Thoracic aorta (tissue), 2 donors: ENCODE data around the gene NCAPH2. TPM values are rescaled to one million over a fixed set of nuclear protein-coding genes. Genes with fewer than 3 reads are reported as not detected.

Source experiments
- ATAC-seq: fragments of 150-250 bp; one replicate; pipeline ENCODE4 v1.8.0; 2017; ENCODE audit warnings: low read depth; ENCODE audit not compliant: insufficient number of reproducible peaks, low FRiP score
- DNase-seq: peaks from one replicate; pipeline ENCODE4 v3.0.0-alpha.2; 2020; ENCODE audit warnings: low spot score
- H3K27ac ChIP-seq, 2 donors: fragments of 200-600 bp; sonication (generic); 1 replicate in 1 of 2; 2 replicates in 1 of 2; pipeline ENCODE4 v1.5.1; 2016; ENCODE audit warnings: mild to moderate bottlenecking in 2 of 2, moderate library complexity in 2 of 2
- H3K27me3 ChIP-seq: fragments of 200-600 bp; sonication (generic); replicated peaks from 2 replicates; pipeline ENCODE4 v1.6.0; 2016; ENCODE audit warnings: mild to moderate bottlenecking; ENCODE audit not compliant: insufficient read depth
- H3K36me3 ChIP-seq: fragments of 200-600 bp; sonication (generic); one replicate; pipeline ENCODE4 v1.5.1; 2016
- H3K4me1 ChIP-seq, 2 donors: fragments of 200-600 bp; sonication (generic); 1 replicate in 1 of 2; 2 replicates in 1 of 2; pipeline versions ENCODE4 v1.5.1 to v1.6.0; 2016; ENCODE audit warnings: low read depth in 2 of 2, mild to moderate bottlenecking in 1 of 2; ENCODE audit not compliant: control insufficient read depth in 1 of 2
- H3K4me3 ChIP-seq: fragments of 200-600 bp; sonication (generic); 2 replicates; pipeline ENCODE4 v1.5.1; 2016; ENCODE audit warnings: mild to moderate bottlenecking
- H3K9me3 ChIP-seq: fragments of 200-600 bp; sonication (generic); 2 replicates; pipeline ENCODE4 v1.5.1; 2016
- total RNA-seq, 2 donors: library from RNA; depleted of rRNA; stranded (reverse); fragments of >200 nt; gene quantifications; one replicate each; pipeline versions ENCODE4 v1.1.0 to v1.2.3, GENCODE V29; 2016
- TF ChIP-seq, protein P1 (sequence below): fragments of 200-600 bp; sonication (generic); IDR thresholded peaks from one replicate; pipeline ENCODE4 v1.5.1; 2019; ENCODE audit warnings: antibody characterized with exemption

The NCAPH2 gene
- total RNA-seq, 2 donors from 2014 or later: 40.8 to 50.4 TPM

DNA sequence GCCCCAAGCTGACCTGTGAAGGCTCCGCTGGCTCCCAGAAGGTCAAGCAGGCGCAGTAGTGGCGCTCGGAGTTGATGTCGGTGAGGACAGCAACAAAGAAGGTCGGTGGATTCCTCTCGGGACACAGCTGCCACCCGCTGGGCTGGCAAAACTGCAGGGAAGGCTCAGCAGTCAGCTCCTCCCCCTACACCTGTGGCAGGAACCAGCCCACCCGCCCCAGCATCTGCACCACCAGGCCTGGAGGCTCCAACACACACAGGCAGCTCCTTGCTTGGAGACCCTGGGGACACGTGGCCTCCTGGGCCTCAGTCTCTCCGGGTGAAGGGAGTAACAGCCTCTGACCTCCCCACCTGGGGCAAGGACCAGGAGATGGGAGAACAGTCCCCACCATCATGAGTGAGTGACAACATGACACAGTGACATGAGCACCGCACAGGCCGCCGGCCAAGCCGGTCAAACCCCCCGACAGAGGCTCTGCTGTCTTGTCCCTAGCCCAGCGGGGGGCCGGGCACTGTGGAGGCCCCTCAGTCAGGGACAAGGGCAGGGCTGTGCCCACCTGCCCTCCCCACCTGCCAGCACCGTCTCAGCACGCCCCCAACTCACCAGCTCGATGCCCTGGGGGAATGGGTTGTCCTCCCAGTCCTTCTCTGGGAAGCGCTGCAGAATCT is 40.1 kb upstream of the NCAPH2 start:
- Histone ChIP-seq H3K27me3 (no peaks in the 10 kb centered on the region), H3K4me3 (no peak overlapping the region), H3K27ac (no peak overlapping the region), H3K36me3 (peaks cover 44% of the 10 kb centered on the region), H3K9me3 (no peaks in the 10 kb centered on the region), H3K4me1 (peaks cover 25 to 36% of the 10 kb centered on the region in 2 donors)
- ATAC-seq (no peak), DNase-seq (no peak)
- TF ChIP-seq, protein P1, sequence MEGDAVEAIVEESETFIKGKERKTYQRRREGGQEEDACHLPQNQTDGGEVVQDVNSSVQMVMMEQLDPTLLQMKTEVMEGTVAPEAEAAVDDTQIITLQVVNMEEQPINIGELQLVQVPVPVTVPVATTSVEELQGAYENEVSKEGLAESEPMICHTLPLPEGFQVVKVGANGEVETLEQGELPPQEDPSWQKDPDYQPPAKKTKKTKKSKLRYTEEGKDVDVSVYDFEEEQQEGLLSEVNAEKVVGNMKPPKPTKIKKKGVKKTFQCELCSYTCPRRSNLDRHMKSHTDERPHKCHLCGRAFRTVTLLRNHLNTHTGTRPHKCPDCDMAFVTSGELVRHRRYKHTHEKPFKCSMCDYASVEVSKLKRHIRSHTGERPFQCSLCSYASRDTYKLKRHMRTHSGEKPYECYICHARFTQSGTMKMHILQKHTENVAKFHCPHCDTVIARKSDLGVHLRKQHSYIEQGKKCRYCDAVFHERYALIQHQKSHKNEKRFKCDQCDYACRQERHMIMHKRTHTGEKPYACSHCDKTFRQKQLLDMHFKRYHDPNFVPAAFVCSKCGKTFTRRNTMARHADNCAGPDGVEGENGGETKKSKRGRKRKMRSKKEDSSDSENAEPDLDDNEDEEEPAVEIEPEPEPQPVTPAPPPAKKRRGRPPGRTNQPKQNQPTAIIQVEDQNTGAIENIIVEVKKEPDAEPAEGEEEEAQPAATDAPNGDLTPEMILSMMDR: no peak

DNA sequence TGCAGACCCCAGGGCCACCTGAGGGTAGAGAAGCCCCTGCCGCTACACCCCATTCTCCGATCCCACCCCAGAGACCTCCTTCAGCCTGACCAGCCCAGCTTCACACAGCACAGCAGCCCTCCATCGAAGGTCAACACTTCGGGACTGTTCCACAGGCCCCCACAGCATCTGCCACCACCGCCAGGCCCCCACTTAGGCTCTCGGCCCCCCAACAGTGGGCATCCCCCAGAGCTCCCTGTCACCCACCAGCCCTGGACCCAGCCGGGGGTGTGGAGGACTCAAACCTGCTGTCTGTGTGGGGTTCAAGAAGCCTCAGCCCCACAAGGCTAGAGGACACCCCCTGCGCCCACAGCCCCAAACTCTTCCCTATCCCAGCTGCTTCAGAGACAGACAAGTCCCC is 39.4 kb upstream of the NCAPH2 start:
- DNase-seq (no peak), ATAC-seq (no peak)
- Histone ChIP-seq H3K27me3 (no peaks in the 10 kb centered on the region), H3K4me1 (peaks cover 33 to 43% of the 10 kb centered on the region in 2 donors), H3K36me3 (peaks cover 38% of the 10 kb centered on the region), H3K9me3 (no peaks in the 10 kb centered on the region), H3K4me3 (no peak overlapping the region), H3K27ac (no peak overlapping the region)
- TF ChIP-seq, protein P1: no peak

DNA sequence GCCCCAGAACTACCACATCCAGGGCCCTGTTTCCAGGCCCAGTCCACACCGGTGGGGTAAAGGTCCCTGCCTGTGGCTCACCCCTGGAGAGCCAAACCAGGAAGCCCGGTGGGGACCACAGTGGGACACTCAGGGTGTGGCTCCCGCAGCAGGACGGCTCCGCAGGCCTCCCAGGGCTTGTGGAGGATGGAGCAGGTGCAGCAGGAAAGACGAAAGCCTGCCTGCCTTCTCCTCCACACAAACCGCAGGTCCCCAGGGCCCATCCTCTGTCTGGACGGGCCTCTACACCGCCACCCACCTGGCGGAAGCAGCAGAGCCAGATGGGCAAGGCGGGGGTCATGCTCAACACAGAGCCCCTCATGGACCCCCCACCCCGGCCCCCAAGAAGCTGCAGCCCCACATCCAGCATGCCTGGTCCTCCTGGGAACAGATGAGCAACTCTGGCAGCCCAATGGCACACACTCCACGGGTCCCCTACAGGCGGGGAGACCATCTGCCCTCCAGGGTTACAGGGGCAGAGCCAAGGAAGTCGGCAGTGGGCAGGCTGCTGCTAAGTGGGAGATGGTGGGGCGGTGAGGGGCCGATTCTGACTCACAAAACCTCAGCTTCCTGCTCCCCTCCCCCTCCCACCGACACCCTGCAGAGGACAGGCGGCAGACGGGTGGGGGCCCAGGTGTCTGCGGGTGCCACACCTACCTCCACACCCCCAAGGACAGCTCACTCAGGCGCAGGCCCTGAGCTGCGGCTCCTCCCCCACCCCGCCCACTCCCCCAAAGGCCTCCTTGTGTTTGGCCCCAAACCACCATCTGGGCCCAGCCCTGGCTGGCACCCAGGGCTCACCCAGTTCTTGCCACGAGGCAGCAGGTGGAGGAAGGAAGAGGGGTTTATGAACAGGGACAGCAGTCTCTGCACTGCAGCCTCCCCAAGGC is 38.4 kb upstream of the NCAPH2 start:
- TF ChIP-seq, protein P1: no peak
- Histone ChIP-seq H3K27me3 (no peaks in the 10 kb centered on the region), H3K36me3 (peaks cover 27% of the 10 kb centered on the region), H3K27ac (no peak overlapping the region), H3K4me3 (no peak overlapping the region), H3K4me1 (peaks cover 36 to 47% of the 10 kb centered on the region in 2 donors), H3K9me3 (no peaks in the 10 kb centered on the region)
- ATAC-seq (no peak), DNase-seq (no peak)

DNA sequence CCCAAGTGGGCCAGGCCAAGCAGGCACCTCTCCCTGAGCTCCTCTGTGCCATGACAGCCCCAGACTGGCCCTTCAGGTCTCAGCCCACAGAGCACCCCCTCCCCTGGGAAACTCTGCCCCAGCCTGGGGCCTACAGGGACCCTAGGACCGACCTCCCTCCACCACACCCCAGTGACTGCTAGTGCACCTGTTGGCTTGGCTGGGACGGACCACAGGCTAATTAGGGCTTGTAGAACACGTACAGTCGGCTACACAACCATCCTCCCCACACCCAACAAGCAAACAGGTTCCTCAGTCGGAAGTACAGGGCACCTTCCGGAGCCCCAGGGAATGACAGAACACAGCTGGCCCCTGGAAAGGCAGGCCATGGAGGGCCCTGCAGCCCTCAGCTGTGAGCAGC is 37.5 kb upstream of the NCAPH2 start:
- no peak for ATAC-seq
- H3K4me1 ChIP-seq: peaks cover 40 to 51% of the 10 kb centered on the region in 2 donors
- DNase-seq: no peak
- TF ChIP-seq, protein P1: no peak
- no peak overlapping the region for H3K27ac ChIP-seq
- no peak overlapping the region for H3K4me3 ChIP-seq
- H3K9me3 ChIP-seq: no peaks in the 10 kb centered on the region
- H3K27me3 ChIP-seq: no peaks in the 10 kb centered on the region
- H3K36me3 ChIP-seq: peaks cover 20% of the 10 kb centered on the region

DNA sequence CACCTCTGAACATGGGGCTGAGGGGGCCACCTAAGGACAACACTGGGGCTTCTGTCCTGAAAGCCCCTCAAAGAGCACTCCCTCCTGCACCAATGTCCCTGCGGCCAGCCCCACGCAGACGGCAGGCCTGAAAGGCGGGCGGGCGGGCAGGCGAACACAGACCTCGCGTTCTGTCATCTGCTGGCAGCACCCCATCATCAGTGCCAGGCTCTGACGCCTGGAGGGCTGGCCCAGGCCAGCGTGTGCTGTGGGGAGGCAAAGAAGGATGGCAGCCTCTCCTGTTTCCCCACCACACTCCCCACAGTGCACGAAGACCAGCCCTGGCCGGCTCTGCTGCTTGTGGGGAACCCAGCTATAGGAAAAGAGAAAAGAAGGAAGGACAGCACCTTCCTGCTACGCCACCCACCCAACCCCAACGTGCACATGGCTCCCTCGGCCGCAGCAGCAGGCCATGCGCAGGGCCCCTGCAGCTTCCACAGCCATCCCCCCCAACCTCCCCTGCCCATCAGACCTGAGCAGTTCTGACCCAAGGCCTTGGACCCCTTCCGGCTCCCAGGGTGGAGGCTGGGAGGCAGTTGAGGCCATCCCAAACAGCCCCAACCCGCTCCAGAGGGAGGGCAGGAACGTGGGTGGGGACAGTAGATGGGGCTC is 36.7 kb upstream of the NCAPH2 start:
- Histone ChIP-seq H3K9me3 (no peaks in the 10 kb centered on the region), H3K4me1 (peaks cover 40 to 53% of the 10 kb centered on the region in 2 donors), H3K27me3 (no peaks in the 10 kb centered on the region), H3K27ac (no peak overlapping the region), H3K4me3 (no peak overlapping the region), H3K36me3 (peaks cover 12% of the 10 kb centered on the region)
- ATAC-seq: no peak
- no peak for DNase-seq
- TF ChIP-seq, protein P1: no peak
